Activated CD4-positive, alpha-beta T cell treated with anti-CD3 and anti-CD28 coated beads, Interleukin-2, amount 10 ng/mL, durations not matched to agents 7 days and 5 days (primary cell): ENCODE data around the gene SLC9B2. TPM values are rescaled to one million over a fixed set of nuclear protein-coding genes. Genes with fewer than 3 reads are reported as not detected.

Experiments used
- CTCF ChIA-PET: fragments of 350-600 bp; sonication (Branson Sonifier 250); formaldehyde crosslinking; loops from one replicate; lab custom pipeline; 2021; ENCODE audit warnings: antibody characterized with exemption; lab: Charles Lee
- POLR2A ChIA-PET: fragments of 350-600 bp; sonication (Branson Sonifier 250); formaldehyde crosslinking; loops from one replicate; lab custom pipeline; 2021; ENCODE audit warnings: antibody characterized with exemption; lab: Charles Lee
- DNase-seq: peaks from one replicate; pipeline ENCODE4 v3.0.0-alpha.2; 2020
- H3K27ac Mint-ChIP-seq: one replicate; pipeline ENCODE4 v1.8.0; 2021; ENCODE audit warnings: mild to moderate bottlenecking, moderate library complexity, mixed read lengths
- H3K27me3 Mint-ChIP-seq: one replicate; pipeline ENCODE4 v1.8.0; 2021; ENCODE audit warnings: mixed read lengths
- H3K36me3 Mint-ChIP-seq: one replicate; pipeline ENCODE4 v1.8.0; 2021; ENCODE audit warnings: low read depth, mixed read lengths
- H3K4me1 Mint-ChIP-seq: one replicate; pipeline ENCODE4 v1.8.0; 2021; ENCODE audit warnings: mixed read lengths
- H3K4me3 Mint-ChIP-seq: one replicate; pipeline ENCODE4 v1.8.0; 2021; ENCODE audit warnings: mild to moderate bottlenecking, moderate library complexity, mixed read lengths
- H3K9me3 Mint-ChIP-seq: one replicate; pipeline ENCODE4 v1.8.0; 2021; ENCODE audit warnings: mixed read lengths
- total RNA-seq, 2 experiments: library from RNA; stranded (reverse); gene quantifications; one replicate each; pipeline ENCODE4 v1.2.3, GENCODE V29; 2021

Gene SLC9B2
- total RNA-seq, 2 experiments from 2014 or later = 17.9 to 19.9 TPM

GRCh38 chr4:103029300-103029699 is 47.3 kb downstream of the SLC9B2 start:
- no peaks in the 10 kb centered on the region for H3K27me3 Mint-ChIP-seq
- peaks cover 11% of the 10 kb centered on the region for H3K36me3 Mint-ChIP-seq
- DNase-seq = no peak
- POLR2A ChIA-PET = no interaction called here
- CTCF ChIA-PET = interaction anchor here (0.6 to 0.9 kb wide), 2 partner anchors 15 to 598 kb away, joined by 3 read pairs; no protein-coding TSS in a partner anchor
- no peak overlapping the region for H3K27ac Mint-ChIP-seq
- no peaks in the 10 kb centered on the region for H3K9me3 Mint-ChIP-seq
- H3K4me3 Mint-ChIP-seq = no peak overlapping the region
- peaks cover 18% of the 10 kb centered on the region for H3K4me1 Mint-ChIP-seq

GRCh38 chr4:103026868-103027267 is 49.7 kb downstream of the SLC9B2 start:
- Mint-ChIP-seq H3K27ac (no peak overlapping the region), H3K36me3 (peaks cover 15% of the 10 kb centered on the region), H3K9me3 (no peaks in the 10 kb centered on the region), H3K4me3 (no peak overlapping the region), H3K4me1 (no peaks in the 10 kb centered on the region), H3K27me3 (no peaks in the 10 kb centered on the region)
- CTCF ChIA-PET = no interaction called here
- DNase-seq = no peak
- POLR2A ChIA-PET = no interaction called here

GRCh38 chr4:103024996-103025395 is 51.6 kb downstream of the SLC9B2 start:
- ChIA-PET POLR2A (no interaction called here), CTCF (interaction anchor here (1.4 kb wide), 1 partner anchor 12 kb away, joined by 3 read pairs; no protein-coding TSS in a partner anchor)
- peaks cover 11% of the 10 kb centered on the region for H3K36me3 Mint-ChIP-seq
- no peak overlapping the region for H3K27ac Mint-ChIP-seq
- DNase-seq = no peak
- no peaks in the 10 kb centered on the region for H3K27me3 Mint-ChIP-seq
- peaks cover 7% of the 10 kb centered on the region for H3K4me1 Mint-ChIP-seq
- no peaks in the 10 kb centered on the region for H3K9me3 Mint-ChIP-seq
- H3K4me3 Mint-ChIP-seq = no peak overlapping the region

GRCh38 chr4:103021120-103021519 is 55.4 kb downstream of the SLC9B2 start:
- peak overlapping the region; percentile 99 for H3K27ac Mint-ChIP-seq
- ChIA-PET CTCF (no interaction called here), POLR2A (no interaction called here)
- H3K27me3 Mint-ChIP-seq = no peaks in the 10 kb centered on the region
- H3K9me3 Mint-ChIP-seq = no peaks in the 10 kb centered on the region
- peaks cover 11% of the 10 kb centered on the region for H3K36me3 Mint-ChIP-seq
- DNase-seq = no peak
- H3K4me3 Mint-ChIP-seq = no peak overlapping the region
- peaks cover 23% of the 10 kb centered on the region for H3K4me1 Mint-ChIP-seq

- CTCF ChIA-PET = interaction anchor here (0.6 to 1.8 kb wide), 3 partner anchors 12 to 579 kb away, joined by 3 to 4 read pairs (median 4); no protein-coding TSS in a partner anchor
- H3K27ac Mint-ChIP-seq = peak within 1 kb of the TSS; percentile 99
- no peaks in the 10 kb centered on the region for H3K9me3 Mint-ChIP-seq
Measured at GRCh38 chr4:103019308-103020124, 57.0 kb downstream of the SLC9B2 start, which contains the start of gene SLC9B1. TSS of gene SLC9B1 (minus strand) at chr4:103019705. CDS start at chr4:102991711, 27,994 bp downstream.

GRCh38 chr4:103018391-103019307 is 57.9 kb downstream of the SLC9B2 start:
- Mint-ChIP-seq H3K4me1 (peaks cover 23% of the 10 kb centered on the region), H3K27me3 (no peaks in the 10 kb centered on the region), H3K27ac (peak overlapping the region; percentile 99), H3K36me3 (no peaks in the 10 kb centered on the region), H3K9me3 (no peaks in the 10 kb centered on the region), H3K4me3 (peak overlapping the region; percentile 86)
- ChIA-PET POLR2A (no interaction called here), CTCF (interaction anchor here (0.8 to 1.8 kb wide), 2 partner anchors 73 to 80 kb away, joined by 3 to 4 read pairs; no protein-coding TSS in a partner anchor)
- no peak for DNase-seq

More at GRCh38 chr4:103019308-103020124, 57.0 kb downstream of the SLC9B2 start, which contains the start of gene SLC9B1:
- POLR2A ChIA-PET = no interaction called here
- H3K4me1 Mint-ChIP-seq = peaks cover 23% of the 10 kb centered on the region
- DNase-seq = peak; percentile 94
- H3K36me3 Mint-ChIP-seq = peaks cover 5% of the 10 kb centered on the region
- H3K4me3 Mint-ChIP-seq = peak within 1 kb of the TSS; percentile 86
- H3K27me3 Mint-ChIP-seq = no peaks in the 10 kb centered on the region

- DNase-seq = no peak
- Mint-ChIP-seq H3K9me3 (no peaks in the 10 kb centered on the region), H3K27me3 (no peaks in the 10 kb centered on the region), H3K36me3 (no peaks in the 10 kb centered on the region), H3K4me3 (no peak overlapping the region), H3K27ac (no peak overlapping the region), H3K4me1 (peaks cover 2% of the 10 kb centered on the region)
- CTCF ChIA-PET = interaction anchor here (1.3 to 2.6 kb wide), 4 partner anchors 10 to 387 kb away, joined by 3 to 6 read pairs (median 4); no protein-coding TSS in a partner anchor
- POLR2A ChIA-PET = no interaction called here
Measured at GRCh38 chr4:103012551-103012950, 64.0 kb downstream of the SLC9B2 start.

- POLR2A ChIA-PET = no interaction called here
- Mint-ChIP-seq H3K27me3 (no peaks in the 10 kb centered on the region), H3K36me3 (no peaks in the 10 kb centered on the region), H3K9me3 (no peaks in the 10 kb centered on the region), H3K4me1 (peaks cover 2% of the 10 kb centered on the region), H3K27ac (no peak overlapping the region), H3K4me3 (no peak overlapping the region)
- CTCF ChIA-PET = interaction anchor here (1.3 to 1.7 kb wide), 3 partner anchors 13 to 387 kb away, joined by 3 to 4 read pairs (median 4); no protein-coding TSS in a partner anchor
- DNase-seq = no peak
Measured at GRCh38 chr4:103012060-103012459, 64.5 kb downstream of the SLC9B2 start.

GRCh38 chr4:103011378-103012025 is 65.1 kb downstream of the SLC9B2 start:
- CTCF ChIA-PET = interaction anchor here (1.3 kb wide), 1 partner anchor 81 kb away, joined by 4 read pairs; no protein-coding TSS in a partner anchor
- no peaks in the 10 kb centered on the region for H3K36me3 Mint-ChIP-seq
- H3K4me3 Mint-ChIP-seq = no peak overlapping the region
- peaks cover 2% of the 10 kb centered on the region for H3K4me1 Mint-ChIP-seq
- H3K27me3 Mint-ChIP-seq = no peaks in the 10 kb centered on the region
- no peaks in the 10 kb centered on the region for H3K9me3 Mint-ChIP-seq
- POLR2A ChIA-PET = no interaction called here
- DNase-seq = no peak
- H3K27ac Mint-ChIP-seq = no peak overlapping the region

GRCh38 chr4:103010804-103011203 is 65.8 kb downstream of the SLC9B2 start:
- DNase-seq = no peak
- no peak overlapping the region for H3K27ac Mint-ChIP-seq
- no peak overlapping the region for H3K4me3 Mint-ChIP-seq
- no peaks in the 10 kb centered on the region for H3K9me3 Mint-ChIP-seq
- CTCF ChIA-PET = no interaction called here
- POLR2A ChIA-PET = no interaction called here
- H3K4me1 Mint-ChIP-seq = peaks cover 2% of the 10 kb centered on the region
- H3K27me3 Mint-ChIP-seq = no peaks in the 10 kb centered on the region
- no peaks in the 10 kb centered on the region for H3K36me3 Mint-ChIP-seq

- H3K36me3 Mint-ChIP-seq = no peaks in the 10 kb centered on the region
- no peak overlapping the region for H3K4me3 Mint-ChIP-seq
- no peaks in the 10 kb centered on the region for H3K27me3 Mint-ChIP-seq
- POLR2A ChIA-PET = no interaction called here
- CTCF ChIA-PET = interaction anchor here (0.8 to 1.2 kb wide), 3 partner anchors 66 to 181 kb away, joined by 3 read pairs; no protein-coding TSS in a partner anchor
- H3K4me1 Mint-ChIP-seq = peaks cover 3% of the 10 kb centered on the region
- no peaks in the 10 kb centered on the region for H3K9me3 Mint-ChIP-seq
- peak; percentile 63 for DNase-seq
- H3K27ac Mint-ChIP-seq = no peak overlapping the region
Measured at GRCh38 chr4:103008875-103009729, 67.5 kb downstream of the SLC9B2 start.
